HepG2 (cell line): ENCODE data around the gene C1QTNF12. TPM values are rescaled to one million over a fixed set of nuclear protein-coding genes. Genes with fewer than 3 reads are reported as not detected.

ENCODE experiments used
- CHD2 ChIP-seq: IDR thresholded peaks from 2 replicates; pipeline ENCODE4 v1.6.1; 2011; ENCODE audit warnings: low read depth, low read length, improper control_type of control experiment
- DMAP1 ChIP-seq: IDR thresholded peaks from 2 replicates; pipeline ENCODE4 v1.6.1; 2016
- ESRRA ChIP-seq: sonication (generic); formaldehyde crosslinking; IDR thresholded peaks from 2 replicates; pipeline ENCODE4 v1.5.1; 2020; ENCODE audit warnings: mild to moderate bottlenecking, low read depth, missing genetic modification reagents
- FOXM1 ChIP-seq: sonication (generic); formaldehyde crosslinking; IDR thresholded peaks from 2 replicates; pipeline ENCODE4 v1.5.0; 2020; ENCODE audit warnings: missing genetic modification reagents
- HNRNPUL1 ChIP-seq: fragments of 200-400 bp; formaldehyde crosslinking; IDR thresholded peaks from 2 replicates; pipeline ENCODE4 v1.6.1; 2017; ENCODE audit warnings: low read depth, mild to moderate bottlenecking, low read length, moderate library complexity
- JUN ChIP-seq: sonication (generic); formaldehyde crosslinking; IDR thresholded peaks from 2 replicates; pipeline ENCODE4 v1.4.0; 2020; ENCODE audit warnings: mild to moderate bottlenecking, missing genetic modification reagents
- KAT2B ChIP-seq: fragments of 150-350 bp; IDR thresholded peaks from 2 replicates; pipeline ENCODE4 v1.6.1; 2014; ENCODE audit warnings: low read depth, low read length, borderline replicate concordance
- MLXIP ChIP-seq: sonication (generic); formaldehyde crosslinking; IDR thresholded peaks from 2 replicates; pipeline ENCODE4 v1.9.0; 2021; ENCODE audit warnings: missing genetic modification reagents, borderline replicate concordance
- NR2F2 ChIP-seq: IDR thresholded peaks from 2 replicates; pipeline ENCODE4 v1.6.1; 2012; ENCODE audit warnings: low read depth, inconsistent platforms, borderline replicate concordance
- RCOR2 ChIP-seq: IDR thresholded peaks from 2 replicates; pipeline ENCODE4 v1.6.1; 2016; ENCODE audit warnings: missing biosample characterization, missing genetic modification reagents
- SRF ChIP-seq: IDR thresholded peaks from 2 replicates; pipeline ENCODE4 v1.6.1; 2011; ENCODE audit warnings: mild to moderate bottlenecking, low read depth, low read length, moderate library complexity
- TEF ChIP-seq: sonication (generic); formaldehyde crosslinking; IDR thresholded peaks from 2 replicates; pipeline ENCODE4 v1.5.0; 2020; ENCODE audit warnings: missing genetic modification reagents
- YY1 ChIP-seq: IDR thresholded peaks from 2 replicates; pipeline ENCODE4 v1.6.1; 2011; ENCODE audit warnings: low read length, low read depth, moderate library complexity, mild to moderate bottlenecking; ENCODE audit not compliant: insufficient read depth, insufficient replicate concordance
- ZBTB7B ChIP-seq: sonication (generic); formaldehyde crosslinking; IDR thresholded peaks from 2 replicates; pipeline ENCODE4 v1.4.0; 2020; ENCODE audit warnings: missing genetic modification reagents
- ZNF143 ChIP-seq: sonication (generic); formaldehyde crosslinking; IDR thresholded peaks from 2 replicates; pipeline ENCODE4 v1.4.0; 2020; ENCODE audit warnings: missing genetic modification reagents
- ZNF256 ChIP-seq: sonication (generic); formaldehyde crosslinking; conservative IDR thresholded peaks from 2 replicates; pipeline ENCODE4 v1.4.0; 2020; ENCODE audit warnings: missing genetic modification reagents
- ZNF317 ChIP-seq: sonication (generic); formaldehyde crosslinking; IDR thresholded peaks from 2 replicates; pipeline ENCODE4 v1.5.0; 2020; ENCODE audit warnings: mild to moderate bottlenecking, missing genetic modification reagents
- ZNF607 ChIP-seq: sonication (generic); formaldehyde crosslinking; IDR thresholded peaks from 2 replicates; pipeline ENCODE4 v1.5.1; 2020; ENCODE audit warnings: missing genetic modification reagents, mild to moderate bottlenecking, borderline replicate concordance
- ZNF616 ChIP-seq: sonication (generic); formaldehyde crosslinking; IDR thresholded peaks from 2 replicates; pipeline ENCODE4 v1.5.0; 2020; ENCODE audit warnings: low read depth, mild to moderate bottlenecking, missing genetic modification reagents
- ZNF639 ChIP-seq: conservative IDR thresholded peaks from 2 replicates; pipeline ENCODE4 v1.6.1; 2018; ENCODE audit warnings: missing genetic modification reagents
- ZNF652 ChIP-seq: IDR thresholded peaks from 2 replicates; pipeline ENCODE4 v1.6.1; 2016; ENCODE audit warnings: low read depth, borderline replicate concordance
- ZNF772 ChIP-seq: sonication (generic); formaldehyde crosslinking; IDR thresholded peaks from 2 replicates; pipeline ENCODE4 v1.5.0; 2020; ENCODE audit warnings: mild to moderate bottlenecking, missing genetic modification reagents
- polyA plus RNA-seq, 8 experiments: library from polyadenylated mRNA; depleted of rRNA in 3 of 8; stranded (reverse) in 7 of 8; unstranded in 1 of 8; fragments of >200 nt; fragmentation: Illumina TruSeq in 4 of 8; extraction: Trizol in 4 of 8; gene quantifications; 2 replicates each; pipeline versions ENCODE4 v1.2.1 to v1.2.3, GENCODE V29; 2011 to 2016; ENCODE audit warnings: low read depth in 4 of 8, missing spikeins in 1 of 8, mixed read lengths in 1 of 8; ENCODE audit not compliant: insufficient read depth in 1 of 8
- total RNA-seq, 5 experiments: library from RNA; depleted of rRNA; stranded (reverse); fragments of >200 nt; fragmentation: Illumina TruSeq; extraction: Trizol; gene quantifications; 2 replicates each; pipeline ENCODE4 v1.2.3, GENCODE V29; 2016; ENCODE audit warnings: low read depth in 1 of 5

Gene C1QTNF12
- total and polyA plus RNA-seq, 2 of the 13 experiments (the other 11 are each of a cell fraction or from before 2014, with no cell fraction given): 0.18 to 0.64 TPM

DNA sequence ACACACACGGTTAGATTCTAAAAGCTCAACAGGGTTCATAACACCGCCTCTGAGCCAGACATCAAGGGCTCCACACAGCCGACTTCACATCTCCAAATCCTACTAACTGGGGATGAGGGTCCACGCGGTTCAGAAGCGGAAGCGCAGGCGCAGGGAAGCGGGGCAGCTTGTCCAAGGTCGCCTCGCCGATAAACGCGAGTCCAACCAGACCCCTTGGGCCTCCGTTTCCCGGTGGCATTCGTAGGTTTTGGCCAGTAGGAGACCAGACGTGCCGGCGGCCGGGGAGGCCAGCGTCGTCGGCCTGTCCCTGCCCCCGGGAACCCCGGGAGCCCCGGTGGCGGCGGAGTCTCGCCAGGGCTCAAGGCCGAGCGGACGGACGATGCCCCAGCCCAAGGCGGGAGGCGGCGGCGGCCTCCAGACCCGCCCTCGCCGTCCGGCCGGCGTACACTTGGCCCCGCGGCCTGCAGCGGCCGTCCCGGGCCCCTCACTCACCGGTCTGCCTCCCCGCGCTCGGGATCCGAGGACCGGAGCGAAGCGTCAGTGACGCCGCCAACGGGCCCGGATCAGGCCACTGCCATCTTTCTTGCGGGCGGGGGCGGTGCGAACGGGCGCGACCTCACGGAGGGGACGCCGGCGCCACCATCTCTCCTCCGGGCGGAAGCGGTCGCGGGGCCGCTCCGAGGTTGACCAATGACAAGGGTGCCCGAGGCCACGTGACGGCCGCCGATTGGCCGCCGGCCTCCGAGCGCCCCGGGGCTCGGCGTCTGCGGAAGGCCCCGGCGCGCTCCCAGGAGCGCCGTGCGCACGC is 14.9 kb downstream of the C1QTNF12 start, which contains the start of gene SDF4 (continued):
- TF ChIP-seq ZNF616 (CRISPR knock-in tag): peak; percentile 67
- TF ChIP-seq CHD2: no peak
- TF ChIP-seq ZNF639 (CRISPR knock-in tag): peak; percentile 75
- peak; percentile 66 for TF ChIP-seq ZNF143 (CRISPR knock-in tag)
- TF ChIP-seq YY1: peak; percentile 100
- TF ChIP-seq NR2F2: no peak
- TF ChIP-seq DMAP1 (CRISPR knock-in tag): peak; percentile 54
- TF ChIP-seq TEF (CRISPR knock-in tag): no peak
- TF ChIP-seq ZNF256 (CRISPR knock-in tag): no peak
- TF ChIP-seq ZNF607: peak; percentile 95
- TF ChIP-seq JUN (CRISPR knock-in tag): 0 out of 2 replicates have a peak, but pooled peaks have one; percentile 34
- no peak for TF ChIP-seq ZNF652 (CRISPR knock-in tag)
- TF ChIP-seq SRF: no peak
- no peak for TF ChIP-seq MLXIP
- TF ChIP-seq FOXM1 (CRISPR knock-in tag): no peak
- no peak; the same call in 1 of the 2 replicates for TF ChIP-seq ZNF317 (CRISPR knock-in tag)
- no peak for TF ChIP-seq KAT2B
- peak; percentile 65; the same call in 1 of the 2 replicates for TF ChIP-seq ESRRA (CRISPR knock-in tag)
- peak; percentile 60; the same call in 1 of the 2 replicates for TF ChIP-seq ZBTB7B (CRISPR knock-in tag)
- TF ChIP-seq RCOR2 (CRISPR knock-in tag): no peak
- TF ChIP-seq HNRNPUL1: no peak; the same call in 1 of the 2 replicates
- TF ChIP-seq ZNF772: peak; percentile 52; the same call in 1 of the 2 replicates
